Measurements from ENCODE around the gene NTN3. TPM values are rescaled to one million over a fixed set of nuclear protein-coding genes. Genes with fewer than 3 reads are reported as not detected.

Gene NTN3
- total and polyA plus RNA-seq, 7 donors, result 0.01 to 0.20 (median 0.13) TPM; not detected in 3

GRCh38 chr16:2470234-2470601, 879 bp upstream of the NTN3 start:
- Histone ChIP-seq H3K4me1 (peaks cover 30% of the 10 kb centered on the region), H3K27ac (no peak overlapping the region), H3K36me3 (ENCODE audit: insufficient read depth in 1 of 2, low read depth in 1 of 2) (no peaks in the 10 kb centered on the region), H3K27me3 (ENCODE audit: insufficient read depth in 3 of 3, low read length in 2 of 3) (peaks cover 0 to 42% (median 3%) of the 10 kb centered on the region in 3 donors), H3K4me3 (no peak overlapping the region), H3K9me3 (no peaks in the 10 kb centered on the region)
- no peak for TF ChIP-seq CTCF (IDR thresholded peaks at IDR 0.05)
- intact Hi-C loops (cut with DNase I), result no loop called here
- 66 to 75% (median 75%) methylated on average over 7 of the region's 7 CpGs for WGBS, 3 donors
- ATAC-seq, result no peak
- no peak for DNase-seq

- H3K36me3 ChIP-seq (ENCODE audit: insufficient read depth in 1 of 2, low read depth in 1 of 2), result no peaks in the 10 kb centered on the region
- DNase-seq (no peak), ATAC-seq (peak in 1 of 4 donors; percentile 12)
- H3K27ac ChIP-seq, result no peak overlapping the region
- H3K4me3 ChIP-seq, result peak overlapping the region; percentile 51
- peaks cover 0 to 42% (median 3%) of the 10 kb centered on the region in 3 donors for H3K27me3 ChIP-seq (ENCODE audit: insufficient read depth in 3 of 3, low read length in 2 of 3)
- WGBS, 3 donors, result 21 to 32% (median 23%) methylated on average over 9 of the region's 9 CpGs
- peaks cover 32% of the 10 kb centered on the region for H3K4me1 ChIP-seq
- intact Hi-C loops (cut with DNase I), result no loop called here
- no peak for TF ChIP-seq CTCF (IDR thresholded peaks at IDR 0.05)
- H3K9me3 ChIP-seq, result no peaks in the 10 kb centered on the region
These were observed 488 bp upstream of the NTN3 start for GRCh38 chr16:2470603-2471015.

GRCh38 chr16:2471653-2472487, 773 bp downstream of the NTN3 start:
- no peak for TF ChIP-seq CTCF (IDR thresholded peaks at IDR 0.05)
- intact Hi-C loops (cut with DNase I), result no loop called here
- H3K4me1 ChIP-seq, result peaks cover 36% of the 10 kb centered on the region
- H3K27ac ChIP-seq, result no peak overlapping the region
- no peaks in the 10 kb centered on the region for H3K9me3 ChIP-seq
- H3K27me3 ChIP-seq (ENCODE audit: insufficient read depth in 3 of 3, low read length in 2 of 3), result peaks cover 0 to 42% (median 3%) of the 10 kb centered on the region in 3 donors
- DNase-seq, result no peak
- ATAC-seq, result no peak
- H3K36me3 ChIP-seq (ENCODE audit: insufficient read depth in 1 of 2, low read depth in 1 of 2), result no peaks in the 10 kb centered on the region
- 27 to 47% (median 34%) methylated on average over 36 to 61 of the region's 61 CpGs for WGBS, 3 donors
- peak overlapping the region; percentile 51 for H3K4me3 ChIP-seq

- intact Hi-C loops (cut with DNase I), result no loop called here
- no peak overlapping the region for H3K27ac ChIP-seq
- no peak for TF ChIP-seq CTCF (IDR thresholded peaks at IDR 0.05)
- no peak for DNase-seq
- no peak for ATAC-seq
- peaks cover 36% of the 10 kb centered on the region for H3K4me1 ChIP-seq
- no peak overlapping the region for H3K4me3 ChIP-seq
- no peaks in the 10 kb centered on the region for H3K36me3 ChIP-seq (ENCODE audit: insufficient read depth in 1 of 2, low read depth in 1 of 2)
- H3K9me3 ChIP-seq, result no peaks in the 10 kb centered on the region
- 91 to 93% (median 92%) methylated on average over 24 to 27 of the region's 27 CpGs for WGBS, 3 donors
- peaks cover 0 to 42% (median 3%) of the 10 kb centered on the region in 3 donors for H3K27me3 ChIP-seq (ENCODE audit: insufficient read depth in 3 of 3, low read length in 2 of 3)
These were observed 1.4 kb downstream of the NTN3 start for GRCh38 chr16:2472488-2472864.
